ENCODE data around the gene ATG7.

DNA sequence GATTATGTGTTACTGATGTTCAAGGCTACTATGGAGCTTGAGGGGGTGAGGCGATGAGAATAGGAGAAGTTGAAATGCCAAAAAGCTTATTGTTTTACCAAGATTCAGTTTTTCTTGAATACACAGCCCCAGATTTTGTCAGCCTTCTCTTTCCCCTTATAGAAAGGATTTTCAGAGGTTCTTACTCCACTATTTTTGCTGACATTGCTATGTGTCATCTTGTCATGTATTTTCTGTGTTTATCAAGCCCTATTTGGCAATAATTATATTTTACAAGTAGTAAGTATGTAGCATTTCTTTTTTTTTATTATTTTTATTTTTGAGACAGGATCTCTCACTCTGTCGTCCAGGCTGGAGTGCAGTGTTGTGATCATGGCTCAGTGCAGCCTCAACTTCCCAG is 133.1 kb downstream of the ATG7 start:
- TF ChIP-seq, protein P1, sequence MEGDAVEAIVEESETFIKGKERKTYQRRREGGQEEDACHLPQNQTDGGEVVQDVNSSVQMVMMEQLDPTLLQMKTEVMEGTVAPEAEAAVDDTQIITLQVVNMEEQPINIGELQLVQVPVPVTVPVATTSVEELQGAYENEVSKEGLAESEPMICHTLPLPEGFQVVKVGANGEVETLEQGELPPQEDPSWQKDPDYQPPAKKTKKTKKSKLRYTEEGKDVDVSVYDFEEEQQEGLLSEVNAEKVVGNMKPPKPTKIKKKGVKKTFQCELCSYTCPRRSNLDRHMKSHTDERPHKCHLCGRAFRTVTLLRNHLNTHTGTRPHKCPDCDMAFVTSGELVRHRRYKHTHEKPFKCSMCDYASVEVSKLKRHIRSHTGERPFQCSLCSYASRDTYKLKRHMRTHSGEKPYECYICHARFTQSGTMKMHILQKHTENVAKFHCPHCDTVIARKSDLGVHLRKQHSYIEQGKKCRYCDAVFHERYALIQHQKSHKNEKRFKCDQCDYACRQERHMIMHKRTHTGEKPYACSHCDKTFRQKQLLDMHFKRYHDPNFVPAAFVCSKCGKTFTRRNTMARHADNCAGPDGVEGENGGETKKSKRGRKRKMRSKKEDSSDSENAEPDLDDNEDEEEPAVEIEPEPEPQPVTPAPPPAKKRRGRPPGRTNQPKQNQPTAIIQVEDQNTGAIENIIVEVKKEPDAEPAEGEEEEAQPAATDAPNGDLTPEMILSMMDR (optimal IDR thresholded peaks at IDR 0.05 in 1 of 3, IDR thresholded peaks at IDR 0.05 in 1 of 3, conservative IDR thresholded peaks at IDR 0.05 in 1 of 3; ENCODE audit: extremely low read depth in 1 of 3, insufficient read depth in 2 of 3, low read length in 3 of 3): no peak
- TF ChIP-seq EZH2 (IDR thresholded peaks at IDR 0.05; ENCODE audit: low read length): no peak

Measured in keratinocyte (primary cell).